Endothelial cell of umbilical vein (primary cell): Measurements from ENCODE around the gene AGAP9. TPM values are rescaled to one million over a fixed set of nuclear protein-coding genes. Genes with fewer than 3 reads are reported as not detected.
"Not testable (repeated sequence)": the region's sequence is repeated elsewhere in the genome, so short reads cannot be mapped to it uniquely, and the experiment has no call there.

Source experiments
- BruUV-seq: library from RNA; stranded (reverse); fragments of 400-500 nt; replicated peaks from 2 replicates; lab custom pipeline; 2021; lab: Mats Ljungman, UMichigan
- CTCF ChIA-PET: fragments of 300-600, 350-600 bp; sonication (Branson Sonifier 250); formaldehyde crosslinking; loops from one replicate; lab custom pipeline; 2021; ENCODE audit warnings: antibody characterized with exemption, inconsistent platforms; lab: Charles Lee
- POLR2A ChIA-PET: fragments of 300-600, 350-600 bp; sonication (Branson Sonifier 250); formaldehyde crosslinking; loops from one replicate; lab custom pipeline; 2021; ENCODE audit warnings: antibody characterized with exemption, inconsistent platforms; lab: Charles Lee
- DNase-seq: peaks from one replicate; pipeline ENCODE4 v3.0.0-alpha.2; 2011; ENCODE audit warnings: low read depth, low spot score
- FAIRE-seq: peaks from 2 replicates; lab custom pipeline; 2011; peaks lifted over from hg19 to GRCh38; lab: Jason Lieb, UNC
- H2AFZ ChIP-seq: 2 replicates; pipeline ENCODE4 v1.6.0; 2012; ENCODE audit warnings: low read depth, low read length, control low read depth, inconsistent platforms
- H3K27ac ChIP-seq: 2 replicates; pipeline ENCODE4 v1.5.1; 2011; ENCODE audit warnings: low read depth, mild to moderate bottlenecking, control low read depth, low read length, moderate library complexity; ENCODE audit not compliant: insufficient read depth
- H3K27me3 ChIP-seq, 2 experiments: 2 replicates each; pipeline versions ENCODE4 v1.6.0 to v1.6.1; 2011; ENCODE audit warnings: low read length in 2 of 2, mixed read lengths in 1 of 2; ENCODE audit not compliant: control insufficient read depth in 2 of 2, insufficient read depth in 2 of 2
- H3K36me3 ChIP-seq, 2 experiments: 2 replicates in 1 of 2; 3 replicates in 1 of 2; pipeline ENCODE4 v1.5.1; 2011; ENCODE audit warnings: low read length in 2 of 2, mild to moderate bottlenecking in 1 of 2, moderate library complexity in 1 of 2; ENCODE audit not compliant: control insufficient read depth in 2 of 2, insufficient read depth in 2 of 2; ENCODE audit errors: extremely low read depth in 1 of 2
- H3K4me1 ChIP-seq: 3 replicates; pipeline ENCODE4 v1.5.1; 2011; ENCODE audit warnings: mild to moderate bottlenecking, low read length; ENCODE audit not compliant: control insufficient read depth, insufficient read depth; ENCODE audit errors: extremely low read depth
- H3K4me2 ChIP-seq: 2 replicates; pipeline ENCODE4 v1.6.1; 2011; ENCODE audit warnings: low read length, control low read depth, mixed read lengths; ENCODE audit not compliant: insufficient read depth
- H3K4me3 ChIP-seq, 3 experiments: fragments of 200-600 bp in 1 of 3; sonication (generic), shearing (Covaris generic) in 1 of 3; replicated peaks in 1 of 3; 2 replicates each; pipeline ENCODE4 v1.5.1; 2011 to 2016; ENCODE audit warnings: control low read depth in 3 of 3, low read length in 3 of 3, mild to moderate bottlenecking in 2 of 3, inconsistent platforms in 1 of 3, low read depth in 1 of 3, moderate library complexity in 1 of 3; ENCODE audit not compliant: insufficient read depth in 1 of 3
- H3K79me2 ChIP-seq: 2 replicates; pipeline ENCODE4 v1.6.0; 2012; ENCODE audit warnings: low read length, inconsistent platforms; ENCODE audit not compliant: control insufficient read depth, insufficient read depth
- H3K9ac ChIP-seq: replicated peaks from 2 replicates; pipeline ENCODE3; 2011; ENCODE audit warnings: low read length, control low read depth; ENCODE audit not compliant: insufficient read depth; ENCODE audit errors: extremely low read depth
- H3K9me1 ChIP-seq: replicated peaks from 3 replicates; pipeline ENCODE4 v1.6.0; 2011; ENCODE audit warnings: mild to moderate bottlenecking, low read length; ENCODE audit not compliant: control insufficient read depth, insufficient read depth; ENCODE audit errors: extremely low read depth
- H3K9me3 ChIP-seq: replicated peaks from 2 replicates; pipeline ENCODE4 v1.5.1; 2012; ENCODE audit warnings: low read length, inconsistent platforms; ENCODE audit not compliant: control insufficient read depth, insufficient read depth
- H4K20me1 ChIP-seq: replicated peaks from 2 replicates; pipeline ENCODE3; 2011; ENCODE audit warnings: mild to moderate bottlenecking, low read length; ENCODE audit not compliant: control insufficient read depth, insufficient read depth; ENCODE audit errors: extremely low read depth
- FOS ChIP-seq: IDR thresholded peaks from 2 replicates; pipeline ENCODE4 v1.6.1; 2011; ENCODE audit warnings: mild to moderate bottlenecking, low read length, moderate library complexity, borderline replicate concordance; ENCODE audit not compliant: insufficient read depth
- POLR2A ChIP-seq: IDR thresholded peaks from 2 replicates; pipeline ENCODE4 v1.6.1; 2012; ENCODE audit warnings: low read depth, mild to moderate bottlenecking, control low read depth, low read length
- POLR2AphosphoS5 ChIP-seq: IDR thresholded peaks from 2 replicates; pipeline ENCODE4 v1.6.1; 2012; ENCODE audit warnings: low read depth, mild to moderate bottlenecking, control low read depth, low read length, moderate library complexity; ENCODE audit not compliant: insufficient read depth
- dilution Hi-C: fragments of 300-500 bp; cut with MboI; formaldehyde crosslinking; loops from one replicate; pipeline ENCODE4 v1.15.0; 2019; ENCODE audit warnings: low sequenced_read_pairs; ENCODE audit not compliant: extremely low pct_ligation_motif_present
- intact Hi-C: fragments of 100-400 bp; cut with micrococcal nuclease; formaldehyde crosslinking; loops from one replicate; pipeline ENCODE4 v1.10.0; 2022
- polyA plus RNA-seq, 4 experiments: library from polyadenylated mRNA; depleted of rRNA in 3 of 4; stranded (reverse) in 3 of 4; unstranded in 1 of 4; fragments of >200 nt; gene quantifications; 2 replicates each; pipeline versions ENCODE4 v1.2.1 to v1.2.3, GENCODE V29; 2011 to 2012; ENCODE audit warnings: missing spikeins in 1 of 4
- total RNA-seq: library from RNA; stranded (reverse); gene quantifications from 2 replicates; pipeline ENCODE4 v1.2.3, GENCODE V29; 2021

AGAP9 gene
- total and polyA plus RNA-seq, 2 donors (not counting 3 experiments of a cell fraction or from before 2014, with no cell fraction given): 9.9 to 14.4 TPM

GRCh38 chr10:47553214-47553859, 29.9 kb upstream of the AGAP9 start:
- H4K20me1 ChIP-seq, H3K9me1 ChIP-seq, intact Hi-C loops, dilution Hi-C loops, H3K27me3 ChIP-seq, H3K4me1 ChIP-seq, H3K36me3 ChIP-seq, FAIRE-seq, POLR2A ChIA-PET, H3K79me2 ChIP-seq, CTCF ChIA-PET, H3K9me3 ChIP-seq: not testable (repeated sequence)
- BruUV-seq: TSS peak; percentile 71
- Histone ChIP-seq H3K4me3 (peak overlapping the region; percentile 66 to 89 (median 83)), H3K9ac (peak overlapping the region; percentile 57), H3K4me2 (peak overlapping the region; percentile 64), H2AFZ (peak overlapping the region; percentile 93), H3K27ac (peak overlapping the region; percentile 75)
- DNase-seq: peak; percentile 81
- TF ChIP-seq POLR2A (peak; percentile 64), POLR2AphosphoS5 (peak; percentile 22)

GRCh38 chr10:47552719-47553118, 29.3 kb upstream of the AGAP9 start:
- POLR2A ChIA-PET, intact Hi-C loops: not testable (repeated sequence)
- peak overlapping the region; percentile 93 for H2AFZ ChIP-seq

GRCh38 chr10:47547286-47547685, 23.8 kb upstream of the AGAP9 start:
- DNase-seq, H4K20me1 ChIP-seq, intact Hi-C loops, H2AFZ ChIP-seq, H3K4me3 ChIP-seq, H3K79me2 ChIP-seq, POLR2A ChIA-PET, H3K9ac ChIP-seq, H3K27me3 ChIP-seq, H3K27ac ChIP-seq, FAIRE-seq, H3K36me3 ChIP-seq, dilution Hi-C loops, H3K9me3 ChIP-seq, H3K4me1 ChIP-seq, BruUV-seq, H3K9me1 ChIP-seq, CTCF ChIA-PET, H3K4me2 ChIP-seq: not testable (repeated sequence)

More at GRCh38 chr10:47552719-47553118, 29.3 kb upstream of the AGAP9 start:
- H3K4me1 ChIP-seq, FAIRE-seq, H3K79me2 ChIP-seq, H3K27me3 ChIP-seq, H3K36me3 ChIP-seq, CTCF ChIA-PET, H4K20me1 ChIP-seq, H3K9ac ChIP-seq, BruUV-seq, H3K9me1 ChIP-seq, dilution Hi-C loops, H3K9me3 ChIP-seq: not testable (repeated sequence)
- Histone ChIP-seq H3K27ac (peak overlapping the region; percentile 75), H3K4me3 (peak overlapping the region; percentile 66 to 89 (median 83)), H3K4me2 (peak overlapping the region; percentile 64)
- peak; percentile 55 for DNase-seq
- peak; percentile 25 for TF ChIP-seq FOS

GRCh38 chr10:47536430-47536829, 13.0 kb upstream of the AGAP9 start:
- H3K79me2 ChIP-seq, H3K4me2 ChIP-seq, H3K4me3 ChIP-seq, H3K9me1 ChIP-seq, H3K27me3 ChIP-seq, H4K20me1 ChIP-seq, H3K9ac ChIP-seq, CTCF ChIA-PET, H3K4me1 ChIP-seq, POLR2A ChIA-PET, DNase-seq, H2AFZ ChIP-seq, H3K36me3 ChIP-seq, FAIRE-seq, H3K27ac ChIP-seq, H3K9me3 ChIP-seq, intact Hi-C loops, BruUV-seq, dilution Hi-C loops: not testable (repeated sequence)
